ENCODE data around the gene TTYH1.

TTYH1 gene

DNA sequence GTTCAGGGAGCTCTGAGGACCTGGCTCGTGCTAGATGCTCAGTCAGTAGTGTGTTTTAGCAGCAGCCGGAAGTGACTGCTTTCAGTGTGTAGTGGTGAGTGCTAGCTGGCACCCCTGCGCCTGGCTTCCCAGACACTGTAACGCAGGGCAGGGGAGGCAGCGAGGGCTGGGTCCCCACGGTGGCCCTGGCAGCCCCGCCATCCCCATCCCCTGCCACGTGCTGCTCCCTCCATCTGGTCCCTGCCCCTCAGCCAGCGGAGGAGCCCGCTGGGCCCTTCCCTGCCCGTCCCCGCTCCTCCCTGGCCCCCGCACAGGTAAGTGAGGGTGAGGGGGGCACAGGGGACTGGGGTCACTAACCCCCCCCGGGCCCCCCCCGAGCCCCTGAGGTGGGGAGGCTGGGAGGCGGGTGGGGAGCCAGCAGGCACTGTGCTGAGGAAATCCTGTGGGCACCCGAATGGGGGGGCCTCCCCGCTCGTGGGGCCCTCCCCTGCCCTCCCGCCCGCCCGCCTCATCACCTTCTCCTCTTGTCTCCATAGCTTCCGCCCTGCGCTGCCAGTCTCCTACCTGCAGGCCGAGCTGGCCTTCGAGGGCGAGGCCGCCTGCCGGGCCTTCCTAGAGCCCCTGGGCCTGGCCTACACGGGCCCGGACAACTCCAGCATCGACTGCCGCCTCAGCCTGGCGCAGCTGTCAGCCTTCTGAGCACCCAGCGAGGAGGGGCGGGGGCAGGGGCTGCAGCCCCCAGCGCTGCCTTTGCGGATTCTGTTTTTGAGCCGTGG, 45.2 kb downstream of the TTYH1 start:
- H3K4me3 ChIP-seq (ENCODE audit: low read depth, low read length): no peak overlapping the region
- TF ChIP-seq, protein P1, sequence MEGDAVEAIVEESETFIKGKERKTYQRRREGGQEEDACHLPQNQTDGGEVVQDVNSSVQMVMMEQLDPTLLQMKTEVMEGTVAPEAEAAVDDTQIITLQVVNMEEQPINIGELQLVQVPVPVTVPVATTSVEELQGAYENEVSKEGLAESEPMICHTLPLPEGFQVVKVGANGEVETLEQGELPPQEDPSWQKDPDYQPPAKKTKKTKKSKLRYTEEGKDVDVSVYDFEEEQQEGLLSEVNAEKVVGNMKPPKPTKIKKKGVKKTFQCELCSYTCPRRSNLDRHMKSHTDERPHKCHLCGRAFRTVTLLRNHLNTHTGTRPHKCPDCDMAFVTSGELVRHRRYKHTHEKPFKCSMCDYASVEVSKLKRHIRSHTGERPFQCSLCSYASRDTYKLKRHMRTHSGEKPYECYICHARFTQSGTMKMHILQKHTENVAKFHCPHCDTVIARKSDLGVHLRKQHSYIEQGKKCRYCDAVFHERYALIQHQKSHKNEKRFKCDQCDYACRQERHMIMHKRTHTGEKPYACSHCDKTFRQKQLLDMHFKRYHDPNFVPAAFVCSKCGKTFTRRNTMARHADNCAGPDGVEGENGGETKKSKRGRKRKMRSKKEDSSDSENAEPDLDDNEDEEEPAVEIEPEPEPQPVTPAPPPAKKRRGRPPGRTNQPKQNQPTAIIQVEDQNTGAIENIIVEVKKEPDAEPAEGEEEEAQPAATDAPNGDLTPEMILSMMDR (IDR thresholded peaks at IDR 0.05; ENCODE audit: low read depth, low read length): no peak

DNA sequence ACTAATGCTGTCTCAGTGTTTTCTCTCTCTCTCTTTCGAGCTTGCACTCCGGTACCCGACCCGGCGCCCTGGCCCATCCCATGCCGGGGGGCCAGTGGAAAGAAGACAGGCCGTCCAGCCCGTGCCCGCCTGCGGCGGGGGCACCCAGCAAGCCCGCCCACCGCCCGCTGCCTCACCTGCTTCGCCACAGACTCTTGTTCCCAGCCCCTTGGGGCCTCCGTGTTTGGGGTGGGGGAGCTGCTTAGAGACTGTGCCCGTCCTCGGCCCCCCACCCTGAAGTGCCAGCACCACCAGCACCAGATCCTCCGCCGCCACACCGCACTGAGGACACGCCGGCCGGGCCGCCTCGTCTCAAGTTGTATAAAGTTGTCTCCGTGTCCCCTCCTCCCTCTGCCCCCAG, 45.9 kb downstream of the TTYH1 start:
- TF ChIP-seq, protein P1 (IDR thresholded peaks at IDR 0.05; ENCODE audit: low read depth, low read length): no peak
- H3K4me3 ChIP-seq (ENCODE audit: low read depth, low read length): no peak overlapping the region

- H3K4me3 ChIP-seq (ENCODE audit: low read depth, low read length): no peak overlapping the region
- TF ChIP-seq, protein P1 (IDR thresholded peaks at IDR 0.05; ENCODE audit: low read depth, low read length): no peak
These were observed 46.3 kb downstream of the TTYH1 start for GRCh38 chr19:54461613-54462012.

DNA sequence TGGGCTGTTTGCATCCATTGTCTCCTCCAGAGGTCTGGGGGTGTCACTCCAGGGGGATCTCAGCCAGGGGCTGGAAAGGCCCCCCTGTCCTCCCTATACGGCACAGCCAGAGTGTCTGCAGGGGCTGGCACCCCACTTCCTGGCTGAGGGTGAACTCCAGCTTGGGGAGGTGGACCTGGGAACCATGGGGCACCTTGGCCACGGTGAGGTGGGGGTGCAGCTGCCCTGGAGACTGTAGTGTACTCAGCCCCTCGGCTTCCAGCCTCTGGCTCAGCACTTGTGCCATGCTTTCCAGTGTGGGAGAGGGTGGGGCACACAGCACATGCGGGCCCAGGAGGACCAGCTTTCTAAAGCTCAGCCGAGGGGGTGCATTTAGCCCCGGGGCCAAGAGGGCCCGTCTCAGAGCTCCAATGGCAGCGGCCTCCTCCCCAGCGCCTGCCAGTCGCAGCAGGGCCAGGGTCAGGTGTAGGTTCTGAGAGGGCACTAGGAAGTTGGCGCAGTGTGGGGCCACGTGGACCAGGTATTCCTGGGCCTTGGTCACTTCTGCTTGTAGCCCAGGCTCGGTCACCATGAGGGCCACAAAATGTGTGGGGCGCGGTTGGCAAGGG, 46.9 kb downstream of the TTYH1 start:
- TF ChIP-seq, protein P1 (IDR thresholded peaks at IDR 0.05; ENCODE audit: low read depth, low read length): no peak
- H3K4me3 ChIP-seq (ENCODE audit: low read depth, low read length): peak overlapping the region; percentile 44; the same call in 1 of the 2 replicates

- peak overlapping the region; percentile 44 for H3K4me3 ChIP-seq (ENCODE audit: low read depth, low read length)
- TF ChIP-seq, protein P1 (IDR thresholded peaks at IDR 0.05; ENCODE audit: low read depth, low read length): no peak
These were observed 47.6 kb downstream of the TTYH1 start for GRCh38 chr19:54462655-54463530.

DNA sequence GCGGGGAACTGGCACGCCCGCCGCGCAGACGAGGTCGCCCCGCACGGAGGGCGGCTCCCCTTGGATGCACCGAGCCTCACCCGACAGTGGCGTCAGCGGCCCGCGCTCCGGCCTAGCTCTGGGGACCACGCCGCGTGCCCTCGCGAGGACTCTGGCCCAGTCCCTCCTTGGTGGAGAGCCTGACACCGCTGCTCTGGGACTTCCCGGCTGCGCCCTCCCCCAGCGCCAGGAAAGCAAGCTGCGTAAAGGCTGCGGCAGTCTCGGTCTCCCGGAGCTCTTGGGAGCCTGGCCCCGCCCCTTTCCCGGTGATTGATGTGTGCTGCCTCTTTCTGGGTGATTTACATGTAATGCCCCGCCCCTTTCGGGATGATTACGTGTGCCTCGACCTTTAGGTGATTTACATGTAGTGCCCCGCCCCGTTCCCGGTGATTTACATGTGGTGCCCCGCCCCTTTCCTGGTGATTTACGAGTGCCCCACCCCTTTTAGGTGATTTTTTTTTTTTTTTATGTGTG, 48.3 kb downstream of the TTYH1 start, which contains the start of gene LENG9:
LENG9 (minus strand) TSS at position 248 of the 513 bp plus-strand sequence. CDS start 252 bp downstream, outside the sequence.
- peak within 1 kb of the TSS; percentile 59 for H3K4me3 ChIP-seq (ENCODE audit: low read depth, low read length)
- TF ChIP-seq, protein P1 (IDR thresholded peaks at IDR 0.05; ENCODE audit: low read depth, low read length): no peak

All from WI38 (cell line).